ENCODE measurements around the gene PLSCR1.

The PLSCR1 gene, protein sequence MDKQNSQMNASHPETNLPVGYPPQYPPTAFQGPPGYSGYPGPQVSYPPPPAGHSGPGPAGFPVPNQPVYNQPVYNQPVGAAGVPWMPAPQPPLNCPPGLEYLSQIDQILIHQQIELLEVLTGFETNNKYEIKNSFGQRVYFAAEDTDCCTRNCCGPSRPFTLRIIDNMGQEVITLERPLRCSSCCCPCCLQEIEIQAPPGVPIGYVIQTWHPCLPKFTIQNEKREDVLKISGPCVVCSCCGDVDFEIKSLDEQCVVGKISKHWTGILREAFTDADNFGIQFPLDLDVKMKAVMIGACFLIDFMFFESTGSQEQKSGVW

GRCh38 chr3:146544002-146544928 lies at the start of gene PLSCR1:
Gene PLSCR1 (minus strand): TSS chr3:146544607. CDS start chr3:146536552, 8,055 bp downstream.
- peak; percentile 44 for DNase-seq (ENCODE audit: low read depth)

GRCh38 chr3:146593776-146594175 lies 49.4 kb upstream of the PLSCR1 start:
- DNase-seq (ENCODE audit: low read depth), result no peak

DNA sequence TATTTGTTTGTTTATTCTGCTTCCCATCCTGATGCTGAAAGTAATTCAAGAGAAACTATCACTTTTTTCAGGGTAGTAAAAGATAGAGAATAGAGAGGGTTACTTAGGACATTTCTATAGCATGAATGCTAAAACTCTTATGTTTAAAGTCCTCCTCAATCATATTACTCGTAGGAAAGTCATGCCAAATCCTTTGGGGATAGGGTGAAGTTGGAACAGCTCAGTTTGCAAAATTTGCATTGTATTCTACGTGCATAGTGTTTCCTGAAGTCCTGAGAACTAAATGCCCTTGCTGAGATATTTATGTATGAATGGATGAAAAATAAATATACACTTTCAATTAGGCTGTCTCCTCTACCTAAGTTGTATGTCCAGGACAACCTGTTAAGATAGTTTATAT lies 46.1 kb upstream of the PLSCR1 start:
- no peak for DNase-seq (ENCODE audit: low read depth)

DNA sequence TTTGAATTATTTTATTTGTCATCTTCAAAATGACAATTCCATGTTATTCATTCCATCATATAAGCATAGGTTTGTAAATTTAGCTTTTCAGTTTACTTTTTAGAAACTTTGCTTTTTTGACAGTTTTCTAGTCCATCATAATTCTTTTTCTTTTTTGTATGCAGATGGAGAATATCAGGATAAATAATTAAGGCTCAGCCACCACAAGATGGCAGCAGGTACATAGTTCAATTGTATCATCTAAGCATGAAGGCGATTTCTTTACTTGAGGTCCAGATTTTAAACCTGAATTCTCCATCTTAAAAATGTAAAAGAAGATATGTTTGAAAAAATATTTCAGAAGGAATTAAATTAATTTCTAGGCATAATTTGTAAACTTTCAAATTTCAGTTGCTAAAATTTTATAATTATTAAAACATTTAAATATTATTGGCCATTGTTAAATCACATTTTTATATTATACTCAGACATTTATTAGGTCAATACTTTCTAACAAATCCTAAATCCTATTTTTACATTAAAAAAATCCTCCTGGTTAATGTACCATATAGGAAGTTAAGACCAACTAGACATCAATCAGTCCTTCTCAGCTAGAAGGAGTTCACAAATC lies 45.6 kb upstream of the PLSCR1 start:
- DNase-seq (ENCODE audit: low read depth), result no peak

GRCh38 chr3:146585156-146585555 lies 40.7 kb upstream of the PLSCR1 start:
- DNase-seq (ENCODE audit: low read depth), result no peak

DNA sequence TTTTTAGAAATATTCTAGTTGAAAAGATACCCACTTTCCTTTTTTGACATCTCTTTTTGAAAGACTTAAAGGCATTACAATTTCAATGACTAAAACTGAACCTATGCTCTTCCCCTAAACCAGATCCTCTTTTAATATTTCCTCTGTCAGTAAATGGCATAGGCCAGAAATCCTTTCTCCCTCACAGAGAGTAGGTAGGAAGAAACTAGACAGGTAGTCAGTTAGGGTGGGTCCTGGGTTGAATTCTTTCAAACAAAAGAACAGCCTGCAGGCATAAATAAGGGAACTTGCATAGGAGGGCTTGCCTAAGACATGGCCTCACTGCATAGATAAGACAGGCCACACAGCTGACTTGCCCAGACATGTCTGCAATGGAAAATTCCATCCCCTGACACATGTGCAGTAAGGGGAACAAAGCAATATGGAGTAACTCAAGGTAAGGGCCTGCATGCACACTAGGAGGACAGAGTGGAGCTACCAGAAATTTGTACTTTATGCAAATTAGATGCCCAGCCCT lies 37.6 kb upstream of the PLSCR1 start:
- no peak for DNase-seq (ENCODE audit: low read depth)

DNA sequence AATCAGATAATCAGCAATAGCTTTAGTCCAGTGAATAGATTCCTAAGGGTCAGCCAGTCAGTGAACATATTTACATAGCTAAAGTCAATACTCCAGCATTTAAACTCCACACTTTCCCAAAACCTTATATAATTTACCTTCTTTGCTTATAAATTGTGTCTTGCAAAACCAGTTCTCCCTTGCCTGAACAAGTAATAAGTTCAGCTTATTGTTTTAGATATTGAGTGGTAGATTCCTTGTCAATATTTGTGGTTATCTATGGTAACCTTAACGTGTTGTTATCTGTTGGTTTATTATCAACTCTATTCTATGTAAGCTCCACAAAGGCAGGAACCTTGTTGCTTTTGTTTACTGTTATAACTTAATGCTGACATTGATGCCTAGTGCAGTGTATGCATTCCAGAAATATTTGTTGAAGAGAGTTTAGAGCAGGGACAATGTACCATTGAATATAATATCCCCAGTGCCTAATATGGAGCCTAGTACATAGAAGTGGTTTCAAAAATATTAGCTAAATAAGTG lies 36.7 kb upstream of the PLSCR1 start:
- DNase-seq (ENCODE audit: low read depth), result no peak

- DNase-seq (ENCODE audit: low read depth), result no peak
Measured at GRCh38 chr3:146577662-146578061, 33.3 kb upstream of the PLSCR1 start.

DNA sequence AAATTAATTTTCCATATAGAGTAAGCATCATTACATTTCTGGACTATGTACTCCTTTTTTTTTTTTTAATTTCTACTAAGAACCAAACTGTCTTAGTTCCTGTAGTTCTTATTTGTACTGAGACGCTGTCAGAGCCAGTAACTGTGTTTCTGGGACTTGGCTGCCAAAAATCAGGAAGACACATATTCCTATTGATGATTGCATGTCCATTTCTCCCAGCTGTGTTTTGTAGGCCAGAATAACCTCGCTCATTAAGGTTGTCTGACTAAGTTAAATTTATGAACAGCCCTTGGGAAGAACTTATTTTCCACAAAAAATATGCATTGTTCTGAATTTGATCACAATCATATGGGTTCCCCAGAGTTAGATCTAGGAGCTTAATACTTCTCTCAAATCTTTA lies 31.2 kb upstream of the PLSCR1 start:
- no peak for DNase-seq (ENCODE audit: low read depth)

DNA sequence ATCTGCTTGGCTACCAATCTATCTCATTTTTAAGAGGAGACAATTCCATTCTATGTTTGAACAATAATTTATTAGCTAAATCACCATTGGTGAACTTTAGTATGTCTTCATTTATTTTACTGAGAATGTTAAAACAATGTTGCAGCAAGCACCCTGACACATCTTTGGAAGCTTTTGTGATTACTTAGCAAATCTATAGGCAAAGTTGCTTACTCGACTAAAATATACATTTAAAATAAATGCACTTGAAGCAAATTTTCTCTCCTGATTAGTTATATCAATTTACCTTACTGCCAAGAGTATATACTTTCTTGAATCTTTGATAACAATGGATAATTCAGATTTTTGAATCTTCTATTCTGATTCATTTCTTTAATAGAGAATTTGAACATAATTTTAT lies 29.8 kb upstream of the PLSCR1 start:
- DNase-seq (ENCODE audit: low read depth), result no peak

- DNase-seq (ENCODE audit: low read depth), result no peak
Measured at GRCh38 chr3:146569314-146569713, 24.9 kb upstream of the PLSCR1 start.

DNA sequence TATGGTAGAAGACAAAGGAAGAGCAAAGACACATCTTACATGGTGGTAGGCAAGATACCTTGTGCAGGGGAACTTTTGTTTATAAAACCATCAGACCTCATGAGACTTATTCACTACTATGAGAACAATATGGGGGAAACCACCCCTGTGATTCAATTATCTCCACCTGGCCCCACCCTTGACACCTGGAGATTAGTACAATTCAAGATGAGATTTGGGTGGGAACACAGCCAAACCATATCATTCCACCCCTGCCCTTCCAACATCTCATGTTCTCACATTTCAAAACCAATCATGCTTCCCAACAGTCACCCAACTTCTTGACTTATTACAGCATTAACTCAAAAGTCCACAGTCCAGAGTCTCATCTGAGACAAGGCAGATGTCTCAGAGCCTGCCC lies 21.7 kb upstream of the PLSCR1 start:
- DNase-seq (ENCODE audit: low read depth), result no peak

GRCh38 chr3:146561879-146562278 lies 17.5 kb upstream of the PLSCR1 start:
- no peak for DNase-seq (ENCODE audit: low read depth)

GRCh38 chr3:146561463-146561862 lies 17.1 kb upstream of the PLSCR1 start:
- DNase-seq (ENCODE audit: low read depth), result no peak

DNA sequence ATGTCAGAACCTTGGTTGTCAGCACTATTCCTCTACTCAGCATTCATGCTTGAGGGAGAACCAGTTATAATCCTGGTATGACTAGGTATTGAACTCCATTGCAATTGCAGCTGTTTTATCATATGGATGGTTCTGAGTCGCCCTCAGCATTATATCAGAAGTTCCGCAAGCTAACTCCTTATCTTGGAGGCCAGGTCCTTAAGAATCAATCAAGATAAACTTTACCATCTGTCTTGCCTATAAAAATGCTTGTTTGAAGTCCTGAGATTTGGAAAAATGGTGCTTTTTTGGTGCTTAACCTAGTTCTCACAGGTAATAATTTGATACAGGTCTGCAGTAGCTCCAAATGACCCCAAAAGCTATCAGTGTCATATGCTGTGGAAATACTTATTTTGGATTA lies 16.3 kb upstream of the PLSCR1 start:
- no peak for DNase-seq (ENCODE audit: low read depth)

DNA sequence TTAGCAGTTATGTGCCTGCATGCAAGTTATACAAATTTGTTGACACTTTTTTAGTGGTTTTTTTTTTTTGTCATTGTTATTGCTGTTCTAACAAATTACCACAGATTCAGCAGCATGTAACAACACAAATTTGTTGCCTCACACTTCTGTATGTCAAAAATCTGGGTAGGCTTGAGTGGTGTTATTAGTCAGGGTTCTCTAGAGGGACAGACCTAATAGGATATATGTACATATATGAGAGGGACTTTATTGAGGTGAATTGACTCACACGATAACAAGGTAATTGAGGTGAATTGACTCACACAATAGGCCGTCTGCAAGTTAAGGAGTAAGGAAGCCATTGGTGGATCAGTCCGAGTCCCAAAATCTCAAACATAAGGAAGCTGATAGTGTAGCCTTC lies 15.0 kb upstream of the PLSCR1 start:
- DNase-seq (ENCODE audit: low read depth), result no peak

GRCh38 chr3:146558781-146559180 lies 14.4 kb upstream of the PLSCR1 start:
- DNase-seq (ENCODE audit: low read depth), result no peak

- DNase-seq (ENCODE audit: low read depth), result no peak
Measured at GRCh38 chr3:146557745-146558144, 13.3 kb upstream of the PLSCR1 start.

DNA sequence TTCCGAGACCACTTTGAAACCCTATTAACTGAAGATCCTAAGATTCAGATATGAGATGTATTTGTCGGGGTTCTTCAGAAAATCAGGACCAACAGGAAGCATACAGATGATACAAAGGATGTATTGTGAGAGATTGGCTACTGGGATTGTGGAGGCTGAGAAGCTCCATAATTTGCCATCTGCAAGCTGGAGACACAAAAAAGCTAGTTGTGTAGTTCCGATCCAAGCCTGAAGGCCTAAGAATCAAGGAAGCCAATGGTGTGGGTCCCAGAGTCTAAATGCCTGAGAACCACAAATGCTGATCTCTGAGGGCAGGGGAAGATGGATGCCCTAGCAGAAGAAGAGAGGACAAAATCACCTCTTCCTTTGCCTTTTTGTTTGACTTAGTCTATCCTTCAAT lies 10.9 kb upstream of the PLSCR1 start:
- DNase-seq (ENCODE audit: low read depth), result no peak

DNA sequence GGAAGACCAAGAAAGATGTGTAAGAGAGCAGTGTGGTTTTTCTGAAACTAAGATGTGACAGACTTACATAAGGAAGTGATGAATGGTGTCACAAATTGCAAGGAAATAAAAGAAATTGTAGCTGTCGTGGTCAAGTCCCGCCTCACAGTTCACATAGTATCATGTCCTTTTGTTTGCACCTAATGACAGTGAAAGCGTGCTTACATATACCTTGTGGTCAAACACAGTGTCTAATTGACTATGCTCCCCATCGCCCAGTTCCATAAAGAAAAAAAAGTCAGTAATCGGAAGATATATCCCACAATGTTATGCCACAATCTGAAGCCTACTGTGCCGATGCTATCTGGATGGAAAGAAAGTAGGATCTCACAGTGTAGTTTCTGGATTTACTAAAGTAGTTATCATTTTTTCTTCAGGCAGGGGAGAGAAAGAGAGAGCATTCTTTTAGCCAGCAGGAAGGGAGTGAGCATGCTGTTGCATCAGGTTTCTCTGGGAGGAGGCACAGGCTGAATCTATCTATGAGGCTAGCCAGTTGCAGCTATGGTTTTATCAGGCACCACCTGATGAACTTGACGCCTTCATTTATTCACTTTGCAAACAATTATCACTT lies 9.8 kb upstream of the PLSCR1 start:
- DNase-seq (ENCODE audit: low read depth), result no peak

- no peak for DNase-seq (ENCODE audit: low read depth)
Measured at GRCh38 chr3:146550743-146551510, 6.5 kb upstream of the PLSCR1 start.
